Left ventricle myocardium inferior (tissue), 1 donor: ENCODE results near the gene STH. TPM values are rescaled to one million over a fixed set of nuclear protein-coding genes. Genes with fewer than 3 reads are reported as not detected.

Experiments used
- DNase-seq: peaks from one replicate; pipeline ENCODE4 v3.0.0-alpha.2; 2020
- H3K27ac ChIP-seq: fragments of 200-600 bp; replicated peaks from 2 replicates; pipeline ENCODE4 v1.8.0; 2021
- H3K27me3 ChIP-seq: fragments of 200-600 bp; 2 replicates; pipeline ENCODE4 v1.8.0; 2021; ENCODE audit warnings: low read depth
- H3K36me3 ChIP-seq: fragments of 200-600 bp; 2 replicates; pipeline ENCODE4 v1.8.0; 2021
- H3K4me1 ChIP-seq: fragments of 200-600 bp; 2 replicates; pipeline ENCODE4 v1.8.0; 2021
- H3K4me3 ChIP-seq: fragments of 200-600 bp; 2 replicates; pipeline ENCODE4 v1.8.0; 2021; ENCODE audit warnings: mild to moderate bottlenecking, moderate library complexity
- H3K9me3 ChIP-seq: fragments of 200-600 bp; replicated peaks from 2 replicates; pipeline ENCODE4 v1.8.0; 2021
- intact Hi-C: fragments of 100-400 bp; cut with micrococcal nuclease; formaldehyde crosslinking; loops from one replicate; pipeline ENCODE4 v1.11.0; 2022
- total RNA-seq: library from RNA; stranded (reverse); fragmentation: NEBNext Ultra II Directional; extraction: Animal tissue kit (Norgen Biotek cat#: 25700); gene quantifications from one replicate; pipeline ENCODE4 v1.2.1, GENCODE V29; 2021
- TF ChIP-seq, protein P1 (sequence below): fragments of 200-600 bp; IDR thresholded peaks from 2 replicates; pipeline ENCODE4 v1.8.0; 2021; ENCODE audit warnings: antibody characterized with exemption, mild to moderate bottlenecking, borderline replicate concordance
- donor health status: DM: no; HTN: yes; CAD: no; lungs with severe emphysema.

Gene STH
- total RNA-seq, 1 donor from 2014 or later = not detected

DNA sequence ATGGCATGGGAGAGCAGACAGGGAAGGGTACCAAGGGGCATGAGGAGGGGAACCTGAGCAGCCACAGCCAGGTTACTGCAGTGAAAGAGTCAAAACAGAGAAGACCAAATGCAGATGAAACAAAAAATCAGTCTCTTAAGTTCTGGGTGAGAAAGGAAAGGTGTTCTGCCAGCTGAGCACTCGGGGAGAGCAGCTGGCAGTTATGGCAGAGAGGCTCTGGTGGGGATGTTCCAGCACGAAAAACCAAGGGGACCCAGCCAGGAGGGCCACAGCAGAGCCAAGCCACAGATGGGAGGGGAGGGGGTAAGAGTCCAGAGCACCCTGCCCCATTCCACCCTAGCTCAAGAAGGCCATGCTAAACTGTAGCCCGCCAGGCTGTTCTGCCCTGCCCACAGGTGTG lies 31.7 kb downstream of the STH start:
- no peak overlapping the region for H3K4me3 ChIP-seq
- peaks cover 24% of the 10 kb centered on the region for H3K4me1 ChIP-seq
- no peaks in the 10 kb centered on the region for H3K27me3 ChIP-seq
- intact Hi-C loops = no loop called here
- no peak for DNase-seq
- peaks cover 66% of the 10 kb centered on the region for H3K36me3 ChIP-seq
- no peaks in the 10 kb centered on the region for H3K9me3 ChIP-seq
- TF ChIP-seq, protein P1, sequence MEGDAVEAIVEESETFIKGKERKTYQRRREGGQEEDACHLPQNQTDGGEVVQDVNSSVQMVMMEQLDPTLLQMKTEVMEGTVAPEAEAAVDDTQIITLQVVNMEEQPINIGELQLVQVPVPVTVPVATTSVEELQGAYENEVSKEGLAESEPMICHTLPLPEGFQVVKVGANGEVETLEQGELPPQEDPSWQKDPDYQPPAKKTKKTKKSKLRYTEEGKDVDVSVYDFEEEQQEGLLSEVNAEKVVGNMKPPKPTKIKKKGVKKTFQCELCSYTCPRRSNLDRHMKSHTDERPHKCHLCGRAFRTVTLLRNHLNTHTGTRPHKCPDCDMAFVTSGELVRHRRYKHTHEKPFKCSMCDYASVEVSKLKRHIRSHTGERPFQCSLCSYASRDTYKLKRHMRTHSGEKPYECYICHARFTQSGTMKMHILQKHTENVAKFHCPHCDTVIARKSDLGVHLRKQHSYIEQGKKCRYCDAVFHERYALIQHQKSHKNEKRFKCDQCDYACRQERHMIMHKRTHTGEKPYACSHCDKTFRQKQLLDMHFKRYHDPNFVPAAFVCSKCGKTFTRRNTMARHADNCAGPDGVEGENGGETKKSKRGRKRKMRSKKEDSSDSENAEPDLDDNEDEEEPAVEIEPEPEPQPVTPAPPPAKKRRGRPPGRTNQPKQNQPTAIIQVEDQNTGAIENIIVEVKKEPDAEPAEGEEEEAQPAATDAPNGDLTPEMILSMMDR = no peak
- no peak overlapping the region for H3K27ac ChIP-seq

DNA sequence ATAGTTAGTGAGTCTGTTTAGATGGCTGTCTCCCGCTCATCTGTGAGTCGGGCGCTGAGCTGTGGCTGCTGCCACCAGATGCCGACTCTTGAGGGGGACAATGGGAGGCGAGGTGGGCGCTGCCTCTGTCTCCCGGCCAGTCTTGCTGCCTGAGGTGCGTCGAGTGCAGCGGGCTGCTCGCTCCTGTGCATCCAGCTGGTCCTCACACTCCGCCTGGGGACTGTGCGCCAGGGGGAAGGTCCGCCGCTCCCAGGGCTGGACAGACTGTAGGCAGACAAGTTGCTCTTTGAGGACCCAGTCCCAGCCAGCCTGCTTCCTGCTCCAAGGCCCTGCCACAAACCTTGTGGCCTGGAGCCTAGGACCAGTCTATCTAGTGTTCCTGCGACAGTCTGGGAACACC lies 32.4 kb downstream of the STH start:
- Histone ChIP-seq H3K27me3 (no peaks in the 10 kb centered on the region), H3K9me3 (no peaks in the 10 kb centered on the region), H3K4me1 (peaks cover 24% of the 10 kb centered on the region), H3K36me3 (peaks cover 73% of the 10 kb centered on the region), H3K27ac (no peak overlapping the region), H3K4me3 (no peak overlapping the region)
- no peak for DNase-seq
- intact Hi-C loops = no loop called here
- TF ChIP-seq, protein P1 = no peak

DNA sequence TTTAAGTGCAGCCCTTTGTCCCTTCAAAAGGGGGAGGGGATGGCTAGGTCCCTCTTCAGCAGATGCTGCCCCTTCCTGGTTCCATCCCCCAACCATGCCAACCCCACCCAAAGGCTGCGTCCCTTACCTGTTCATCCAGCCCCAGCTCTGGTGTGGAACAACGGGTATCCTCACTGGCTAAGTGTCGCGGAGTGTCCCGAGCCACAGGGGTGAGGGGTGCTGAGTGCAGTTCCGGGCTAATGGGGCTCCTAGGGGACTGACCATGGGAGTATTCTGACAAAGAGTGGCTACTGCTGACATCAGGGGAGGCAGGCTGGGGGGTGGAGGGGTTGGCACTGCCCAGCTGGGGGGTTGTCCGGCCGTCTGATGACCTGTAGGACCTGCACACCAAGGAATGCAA lies 32.9 kb downstream of the STH start:
- Histone ChIP-seq H3K27me3 (no peaks in the 10 kb centered on the region), H3K4me1 (peaks cover 24% of the 10 kb centered on the region), H3K9me3 (no peaks in the 10 kb centered on the region), H3K4me3 (no peak overlapping the region), H3K36me3 (peaks cover 74% of the 10 kb centered on the region), H3K27ac (no peak overlapping the region)
- DNase-seq = no peak
- TF ChIP-seq, protein P1 = no peak
- intact Hi-C loops = no loop called here

DNA sequence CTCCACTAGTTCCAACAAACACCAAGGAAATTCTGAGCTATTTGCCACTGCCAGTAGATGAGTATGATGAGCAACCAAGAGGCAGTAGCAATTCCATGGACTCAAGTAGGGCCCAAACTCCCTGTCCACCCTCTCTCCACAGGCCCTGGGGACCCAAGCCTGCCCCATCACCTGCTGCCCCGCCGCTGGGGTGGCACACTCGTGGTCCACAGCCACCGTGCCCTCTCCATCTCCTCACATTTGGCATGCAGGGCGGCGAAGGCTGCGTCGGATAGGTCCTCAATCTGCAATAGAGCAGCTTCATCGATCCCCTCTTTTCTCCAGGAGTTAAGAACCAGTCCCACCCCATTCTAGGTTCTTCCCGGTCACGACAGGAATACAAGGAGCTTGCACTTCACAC lies 33.9 kb downstream of the STH start:
- TF ChIP-seq, protein P1 = no peak

DNA sequence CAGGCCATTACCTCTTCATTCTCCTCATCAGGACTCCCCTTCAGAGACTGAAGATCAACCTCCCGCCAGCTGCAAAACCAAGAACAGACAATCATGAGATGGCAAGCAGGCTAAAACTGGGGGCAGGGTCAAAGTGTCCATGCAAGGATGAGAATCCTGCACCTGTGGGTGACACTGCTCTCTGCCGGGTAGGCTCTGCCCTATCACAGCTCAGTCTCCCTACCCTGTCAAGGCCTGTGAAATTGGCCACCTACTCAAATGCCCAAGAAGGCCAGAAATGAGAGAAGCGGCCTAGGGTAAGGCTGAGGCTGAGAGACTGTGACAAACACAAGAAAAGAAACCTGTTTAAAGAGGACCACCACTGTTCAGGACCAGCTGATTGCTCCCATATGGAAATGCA lies 34.3 kb downstream of the STH start:
- DNase-seq = no peak
- H3K4me1 ChIP-seq = peaks cover 13% of the 10 kb centered on the region
- TF ChIP-seq, protein P1 = no peak
- peaks cover 87% of the 10 kb centered on the region for H3K36me3 ChIP-seq
- H3K27me3 ChIP-seq = no peaks in the 10 kb centered on the region
- no peak overlapping the region for H3K27ac ChIP-seq
- H3K9me3 ChIP-seq = no peaks in the 10 kb centered on the region
- no peak overlapping the region for H3K4me3 ChIP-seq
- intact Hi-C loops = no loop called here

More for the DNA sequence above, 33.9 kb downstream of the STH start:
- peaks cover 82% of the 10 kb centered on the region for H3K36me3 ChIP-seq
- no peaks in the 10 kb centered on the region for H3K27me3 ChIP-seq
- intact Hi-C loops = no loop called here
- no peak overlapping the region for H3K4me3 ChIP-seq
- H3K9me3 ChIP-seq = no peaks in the 10 kb centered on the region
- DNase-seq = no peak
- peaks cover 15% of the 10 kb centered on the region for H3K4me1 ChIP-seq
- H3K27ac ChIP-seq = no peak overlapping the region
